Activated CD4-positive, alpha-beta T cell treated with anti-CD3 and anti-CD28 coated beads for 48 hours (primary cell): ENCODE measurements around the gene LRFN2.

Source experiments
- DNase-seq: peaks from one replicate; pipeline ENCODE4 v3.0.0-alpha.2; 2020

The LRFN2 gene

DNA sequence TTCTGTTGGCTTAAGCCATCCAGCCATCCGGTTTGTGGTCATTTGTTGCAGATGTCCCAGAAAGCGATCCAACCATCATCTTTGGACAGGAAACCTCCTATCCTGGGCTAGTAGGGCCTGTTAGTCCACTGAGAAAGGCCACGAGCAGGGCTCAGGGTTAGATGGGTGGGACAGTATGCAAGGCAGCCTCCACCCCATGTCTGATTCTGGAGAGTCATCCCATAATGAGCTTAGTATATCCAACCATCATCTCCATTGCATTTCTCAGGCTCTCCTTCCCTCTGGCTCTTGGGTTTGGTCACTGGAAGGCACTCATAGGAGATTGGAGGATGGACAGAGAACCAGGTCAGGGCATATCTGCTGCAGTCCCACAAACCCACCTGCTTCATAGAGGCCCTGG, 117.8 kb downstream of the LRFN2 start:
- DNase-seq: no peak

- no peak for DNase-seq
Measured at GRCh38 chr6:40466986-40467539, 120.1 kb downstream of the LRFN2 start.

DNA sequence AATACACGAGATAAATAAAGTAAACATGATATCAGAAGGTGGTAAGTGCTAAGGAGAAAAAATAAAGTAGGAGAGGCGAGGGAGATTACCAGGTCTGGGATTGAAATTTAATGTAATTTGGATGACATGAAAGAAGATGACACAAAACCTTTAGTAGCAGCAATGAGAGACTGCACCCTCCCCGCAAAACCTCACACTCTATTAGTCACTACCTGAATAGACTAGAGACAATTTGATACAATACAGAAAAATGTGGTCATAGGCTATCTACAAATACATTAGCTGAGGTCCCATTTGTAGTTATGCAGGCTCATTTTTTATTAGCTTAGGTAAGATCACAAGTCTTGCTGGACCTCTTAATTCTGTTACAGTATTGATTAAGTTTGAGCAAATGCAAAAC, 125.5 kb downstream of the LRFN2 start:
- no peak for DNase-seq

DNA sequence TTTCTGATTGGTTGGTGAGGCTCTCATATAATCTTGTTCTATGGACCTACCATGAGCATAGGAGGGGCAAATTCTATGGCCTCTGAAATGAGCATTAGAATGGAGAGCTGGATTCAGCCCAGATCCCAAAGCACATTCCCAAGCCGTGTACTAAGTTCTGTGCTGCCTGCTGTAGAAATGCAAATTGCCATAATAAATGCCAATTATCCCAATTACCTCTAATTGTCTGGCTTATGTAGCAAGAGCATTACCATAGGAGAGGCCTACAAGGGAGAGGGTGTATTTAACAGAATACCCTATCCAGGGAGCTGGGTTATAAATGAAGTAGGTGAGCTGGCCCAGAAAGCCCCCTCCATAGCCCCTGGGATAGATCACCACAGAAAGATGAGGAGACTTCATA, 126.8 kb downstream of the LRFN2 start:
- DNase-seq: no peak

DNA sequence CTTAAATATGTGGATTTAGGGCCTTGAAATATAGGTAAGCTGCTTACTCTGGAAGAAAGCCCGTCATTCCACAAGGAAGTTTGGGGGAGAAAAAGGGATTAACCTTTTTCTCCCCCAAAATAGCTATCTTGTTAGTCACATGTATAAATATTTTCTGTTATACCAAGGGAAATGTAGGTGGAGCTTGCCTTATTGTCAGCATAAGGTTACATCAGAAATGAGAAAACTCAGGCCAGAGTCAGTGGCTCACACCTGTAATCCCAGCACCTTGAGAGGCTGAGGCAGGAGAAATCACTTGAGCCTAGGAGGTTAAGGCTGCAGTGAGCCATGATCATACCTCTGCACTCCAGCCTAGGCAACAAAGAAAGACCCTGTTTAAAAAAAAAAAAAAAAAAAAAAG, 129.9 kb downstream of the LRFN2 start:
- no peak for DNase-seq

- no peak for DNase-seq
Measured at GRCh38 chr6:40456390-40457013, 130.7 kb downstream of the LRFN2 start.

DNA sequence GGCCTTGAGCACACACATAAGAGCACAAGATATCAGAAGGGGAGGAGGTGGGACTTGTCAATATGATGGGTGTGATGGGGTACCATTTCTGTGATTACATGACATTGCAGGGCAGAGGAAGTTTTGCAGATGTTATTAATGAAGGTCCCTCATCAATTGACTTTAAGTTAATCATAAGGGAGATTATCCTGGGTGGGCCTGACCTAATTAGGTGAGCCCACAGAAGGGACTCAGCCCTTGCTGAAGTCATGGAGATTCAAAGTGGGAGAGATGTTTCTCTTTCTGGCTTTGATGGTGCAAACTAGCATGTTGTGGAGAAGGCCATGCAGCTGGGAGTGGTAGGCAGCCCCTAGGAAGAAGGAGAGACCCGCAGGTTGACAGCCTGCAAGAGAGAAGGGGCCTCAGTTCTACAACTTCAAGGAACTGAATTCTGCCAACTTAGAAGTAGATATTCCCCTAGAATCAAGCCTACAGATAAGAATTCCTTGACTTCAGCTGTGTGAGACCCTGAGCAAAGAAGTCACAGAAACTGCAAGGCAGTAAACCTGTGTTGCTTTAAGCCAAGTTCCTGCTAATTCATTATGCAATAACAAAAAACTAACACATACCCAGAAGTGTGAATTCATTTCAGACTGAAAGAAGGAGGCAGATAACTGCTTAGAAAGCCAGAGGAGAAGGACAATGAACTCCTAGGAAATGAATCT, 131.3 kb downstream of the LRFN2 start:
- DNase-seq: no peak

GRCh38 chr6:40450483-40450882, 136.7 kb downstream of the LRFN2 start:
- DNase-seq: no peak

DNA sequence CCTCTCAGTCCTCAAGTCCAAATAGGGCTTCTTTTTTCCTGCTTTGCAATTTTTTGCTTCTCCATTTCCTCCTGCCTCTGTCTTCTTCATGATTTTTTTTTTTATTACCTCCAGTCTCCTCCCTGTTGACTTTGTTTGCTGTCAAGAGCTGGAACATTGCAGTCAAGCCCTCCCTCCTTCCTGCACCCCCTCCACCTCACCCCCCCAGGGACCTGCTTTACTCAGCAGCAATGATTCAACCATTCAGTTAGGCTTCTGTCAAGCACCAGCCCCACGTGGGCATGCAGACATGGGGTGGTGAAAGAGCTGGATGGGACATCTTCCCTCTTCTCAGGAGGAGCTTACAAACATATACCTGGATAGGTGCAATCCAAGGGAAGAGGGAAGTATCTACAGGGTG, 142.4 kb downstream of the LRFN2 start:
- DNase-seq: no peak

- no peak for DNase-seq
Measured at GRCh38 chr6:40444312-40444711, 142.9 kb downstream of the LRFN2 start.

DNA sequence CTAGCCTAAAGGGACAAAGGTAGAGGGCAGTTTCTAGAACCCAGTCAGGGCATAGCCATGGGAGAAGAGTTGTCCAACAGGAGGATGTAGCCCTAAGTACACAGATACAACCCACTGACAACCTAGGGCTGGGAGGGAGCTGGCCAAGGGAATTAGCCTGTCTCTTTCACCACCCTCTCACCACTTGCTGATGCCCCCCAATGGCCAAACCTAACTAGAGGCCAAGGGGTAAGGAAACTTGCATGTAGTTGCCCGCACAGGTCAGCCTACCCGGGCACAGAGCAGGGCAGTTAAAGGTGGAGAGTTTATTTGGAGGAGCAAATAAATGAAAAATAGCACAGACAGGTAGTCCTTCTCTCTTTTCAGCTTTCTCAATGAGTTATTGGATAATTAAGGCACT, 143.3 kb downstream of the LRFN2 start:
- DNase-seq: no peak

GRCh38 chr6:40442591-40442990, 144.6 kb downstream of the LRFN2 start:
- no peak for DNase-seq

GRCh38 chr6:40441150-40441549, 146.0 kb downstream of the LRFN2 start:
- DNase-seq: no peak

- DNase-seq: no peak
Measured at GRCh38 chr6:40440053-40440452, 147.1 kb downstream of the LRFN2 start.

DNA sequence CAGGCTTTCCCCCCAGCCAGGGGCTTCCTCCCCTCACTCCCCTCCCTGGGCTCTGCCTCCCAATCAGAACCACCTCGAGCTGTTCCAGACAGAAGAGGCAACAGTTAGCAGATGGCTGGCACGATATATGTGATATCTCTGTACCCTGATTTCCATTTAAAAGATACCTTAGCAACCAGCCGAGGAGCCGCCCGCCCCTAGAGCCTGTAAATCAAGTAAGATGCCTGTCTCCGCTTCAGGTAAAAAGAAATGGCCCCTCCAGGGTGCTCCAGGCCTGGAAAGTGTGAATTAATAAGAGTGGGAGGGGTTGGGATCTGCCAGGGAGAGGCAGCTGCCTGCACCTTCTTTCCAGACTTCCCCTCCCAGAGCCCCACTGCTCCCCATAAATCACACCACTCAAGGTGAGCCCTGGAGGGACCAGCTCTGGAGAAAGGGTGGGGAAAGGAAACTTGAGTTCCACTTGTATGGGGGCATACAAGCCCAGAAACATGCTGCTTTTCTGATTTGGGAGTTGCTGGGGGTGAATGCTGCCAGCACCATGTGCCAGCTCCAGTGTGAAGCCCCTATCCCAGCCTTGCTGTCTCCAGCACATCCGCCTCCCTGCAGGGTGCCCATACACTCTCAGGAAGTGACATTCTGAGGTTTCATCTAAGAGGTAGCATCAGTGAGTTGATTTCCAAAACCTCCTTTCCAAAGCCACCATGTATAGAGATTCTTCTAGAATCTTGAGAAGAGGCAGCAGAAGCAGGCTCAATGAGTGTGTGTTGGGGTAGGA, 148.0 kb downstream of the LRFN2 start:
- DNase-seq: no peak

- no peak for DNase-seq
Measured at GRCh38 chr6:40438246-40438887, 148.8 kb downstream of the LRFN2 start.

GRCh38 chr6:40437631-40438030, 149.5 kb downstream of the LRFN2 start:
- no peak for DNase-seq

GRCh38 chr6:40436685-40437604, 150.2 kb downstream of the LRFN2 start:
- DNase-seq: no peak

- no peak for DNase-seq
Measured at GRCh38 chr6:40432982-40433381, 154.2 kb downstream of the LRFN2 start.

DNA sequence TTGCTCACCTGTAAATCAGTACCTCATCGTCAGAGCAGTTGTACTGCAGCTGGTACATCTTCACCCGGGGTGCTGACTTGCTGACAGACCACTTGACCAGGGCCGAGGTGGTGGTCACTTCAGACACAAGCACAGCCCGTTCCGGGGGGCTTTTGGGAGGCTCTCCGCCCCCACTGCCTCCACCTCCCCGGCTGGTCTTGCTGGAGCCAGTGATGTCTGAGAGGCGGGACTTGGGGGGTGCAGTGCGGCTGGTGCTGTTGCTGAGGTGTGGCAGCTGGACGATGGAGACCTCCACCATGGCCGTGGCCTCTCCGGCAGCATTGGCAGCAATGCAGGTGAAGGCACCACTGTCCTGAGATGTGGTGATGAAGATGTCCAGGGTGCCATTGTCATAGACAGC, 155.5 kb downstream of the LRFN2 start:
- no peak for DNase-seq

DNA sequence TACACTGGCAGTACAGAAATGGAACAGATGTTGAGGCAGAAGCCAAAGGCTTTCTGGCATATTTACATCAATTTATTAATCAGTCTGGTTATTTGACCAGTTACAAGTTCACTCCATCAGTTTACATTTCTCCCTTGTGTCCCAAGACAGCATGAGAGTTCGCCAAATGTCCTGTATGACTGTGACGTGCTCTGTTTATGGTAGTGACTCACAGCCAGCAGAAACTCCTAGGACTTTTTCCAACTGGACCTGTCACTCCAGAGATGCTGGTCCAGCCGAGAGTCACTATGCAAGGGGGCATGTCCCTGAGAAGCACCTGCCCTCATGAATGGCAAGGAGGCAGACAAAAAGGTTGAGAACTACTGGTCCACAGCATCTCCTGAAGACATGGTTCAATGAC, 160.0 kb downstream of the LRFN2 start:
- no peak for DNase-seq
